GM12878 (cell line): Measurements from ENCODE around the gene EVA1A. TPM values are rescaled to one million over a fixed set of nuclear protein-coding genes. Genes with fewer than 3 reads are reported as not detected.

Source experiments
- ATAC-seq: fragments of 200-7000 bp; cut with Tn5 transposase; 3 replicates; pipeline ENCODE4 v1.9.1; 2020; ENCODE audit warnings: mild to moderate bottlenecking, moderate library complexity
- BruUV-seq: library from RNA; stranded (reverse); fragments of 400-500 nt; replicated peaks from 2 replicates; lab custom pipeline; 2021; lab: Mats Ljungman, UMichigan
- CTCF ChIA-PET: fragments of 300-600 bp; sonication (Branson Sonifier 250); formaldehyde crosslinking; extraction: SDS; loops from one replicate; lab custom pipeline; 2021; ENCODE audit warnings: inconsistent platforms; lab: Yijun Ruan, JAX
- POLR2A ChIA-PET: fragments of 350-600 bp; formaldehyde crosslinking; extraction: SDS; loops from one replicate; lab custom pipeline; 2021; ENCODE audit warnings: inconsistent platforms; lab: Charles Lee
- RAD21 ChIA-PET: fragments of 300-600 bp; sonication (Branson Sonifier 250); formaldehyde crosslinking; loops from one replicate; lab custom pipeline; 2023; ENCODE audit warnings: antibody characterized with exemption; ENCODE audit not compliant: unreplicated experiment; lab: Charles Lee
- SMC1A ChIA-PET: fragments of 300-600 bp; sonication (Branson Sonifier 250); formaldehyde crosslinking; loops from one replicate; lab custom pipeline; 2023; ENCODE audit not compliant: unreplicated experiment, uncharacterized antibody; lab: Charles Lee
- DNase-seq: peaks from one replicate; pipeline ENCODE4 v3.0.0-alpha.2; 2011; ENCODE audit warnings: low read depth, low spot score
- FAIRE-seq: peaks from 3 replicates; lab custom pipeline; 2011; peaks lifted over from hg19 to GRCh38; lab: Jason Lieb, UNC
- H2AFZ ChIP-seq: 2 replicates; pipeline ENCODE4 v1.6.0; 2011; ENCODE audit warnings: low read depth, low read length, control low read depth; ENCODE audit not compliant: control insufficient read depth
- H3K27ac ChIP-seq: 2 replicates; pipeline ENCODE4 v1.5.1; 2011; ENCODE audit warnings: control low read depth; ENCODE audit not compliant: control insufficient read depth, insufficient read depth
- H3K27me3 ChIP-seq, 2 experiments: replicated peaks in 1 of 2; 2 replicates each; pipeline versions ENCODE4 v1.6.0 to v1.6.1; 2011; ENCODE audit warnings: low read length in 1 of 2; ENCODE audit not compliant: control insufficient read depth in 2 of 2, insufficient read depth in 2 of 2
- H3K36me3 ChIP-seq, 2 experiments: 2 replicates each; pipeline ENCODE4 v1.5.1; 2011; ENCODE audit warnings: low read length in 1 of 2; ENCODE audit not compliant: control insufficient read depth in 2 of 2, insufficient read depth in 2 of 2
- H3K4me1 ChIP-seq: 2 replicates; pipeline ENCODE4 v1.6.1; 2011; ENCODE audit warnings: mild to moderate bottlenecking, low read length, moderate library complexity, mixed read lengths; ENCODE audit not compliant: control insufficient read depth, insufficient read depth
- H3K4me2 ChIP-seq: 2 replicates; pipeline ENCODE4 v1.6.0; 2011; ENCODE audit warnings: control low read depth; ENCODE audit not compliant: control insufficient read depth, insufficient read depth
- H3K4me3 ChIP-seq: fragments of 200-600 bp; sonication (generic); 2 replicates; pipeline ENCODE4 v1.5.1; 2016
- H3K79me2 ChIP-seq: 2 replicates; pipeline ENCODE4 v1.6.0; 2011; ENCODE audit warnings: low read length; ENCODE audit not compliant: control insufficient read depth, insufficient read depth
- H3K9ac ChIP-seq: 2 replicates; pipeline ENCODE4 v1.8.0; 2011; ENCODE audit warnings: low read length, control low read depth, mixed read lengths; ENCODE audit not compliant: control insufficient read depth, insufficient read depth
- H3K9me3 ChIP-seq: replicated peaks from 3 replicates; pipeline ENCODE4 v1.5.1; 2011; ENCODE audit warnings: mild to moderate bottlenecking, low read length; ENCODE audit not compliant: control insufficient read depth, insufficient read depth
- H4K20me1 ChIP-seq: 2 replicates; pipeline ENCODE4 v1.6.0; 2011; ENCODE audit not compliant: control insufficient read depth, insufficient read depth
- ASH2L ChIP-seq: fragments of 300-600, 200-600 bp; sonication (generic); IDR thresholded peaks from 2 replicates; pipeline ENCODE4 v1.6.1; 2017; ENCODE audit warnings: low read depth, mild to moderate bottlenecking, borderline replicate concordance
- CBX3 ChIP-seq: fragments of 200-600 bp; sonication (generic); IDR thresholded peaks from 2 replicates; pipeline ENCODE4 v1.6.1; 2016; ENCODE audit warnings: low read depth, borderline replicate concordance
- CHD4 ChIP-seq: fragments of 200-600 bp; sonication (generic); IDR thresholded peaks from 2 replicates; pipeline ENCODE4 v1.6.1; 2016; ENCODE audit warnings: mild to moderate bottlenecking
- LARP7 ChIP-seq: fragments of 450-650 bp; IDR thresholded peaks from 2 replicates; pipeline ENCODE4 v1.6.1; 2017; ENCODE audit warnings: mild to moderate bottlenecking
- NFYB ChIP-seq: IDR thresholded peaks from 2 replicates; pipeline ENCODE4 v1.6.1; 2011; ENCODE audit warnings: low read depth, mild to moderate bottlenecking, low read length, improper control_type of control experiment, moderate library complexity; ENCODE audit not compliant: insufficient read depth
- SIN3A ChIP-seq: IDR thresholded peaks from 2 replicates; pipeline ENCODE4 v1.6.1; 2012; ENCODE audit warnings: low read depth, low read length, improper control_type of control experiment
- SIX5 ChIP-seq: IDR thresholded peaks from 2 replicates; pipeline ENCODE4 v1.6.1; 2011; ENCODE audit warnings: mild to moderate bottlenecking, low read depth, low read length, moderate library complexity; ENCODE audit not compliant: severe bottlenecking
- WRNIP1 ChIP-seq: IDR thresholded peaks from 2 replicates; pipeline ENCODE4 v1.6.1; 2011; ENCODE audit warnings: low read depth, low read length, improper control_type of control experiment, borderline replicate concordance
- WGBS: methylation state at CpG from one replicate; pipeline ENCODE4 v1.1.6; 2016; ENCODE audit warnings: low lambda C conversion rate; ENCODE audit not compliant: insufficient replicate concordance, insufficient coverage; ENCODE audit errors: missing lambda C conversion rate; 5-methylcytosine and 5-hydroxymethylcytosine counted together
- in situ Hi-C: fragments of 300-500 bp; cut with MboI; formaldehyde crosslinking; loops from 9 replicates; pipeline ENCODE4 v1.14.3; 2018; ENCODE audit warnings: mixed read lengths
- intact Hi-C: fragments of 100-400 bp; cut with micrococcal nuclease; formaldehyde crosslinking; loops from one replicate; pipeline ENCODE4 v1.14.2; 2022; ENCODE audit not compliant: unreplicated experiment
- polyA plus RNA-seq, 11 experiments: library from polyadenylated mRNA; depleted of rRNA in 4 of 11; unstranded in 6 of 11; stranded (reverse) in 5 of 11; fragments of >200 nt; fragmentation: Nextera tagmentation in 4 of 11; fragmentation: Illumina TruSeq in 1 of 11; extraction: Ambion mirVana in 4 of 11; extraction: Trizol in 1 of 11; gene quantifications; 1 replicate in 1 of 11; 2 replicates in 10 of 11; pipeline versions ENCODE4 v1.2.1 to v1.2.3, GENCODE V29; 2011 to 2016; ENCODE audit warnings: inconsistent platforms in 2 of 11, missing spikeins in 2 of 11, low read depth in 1 of 11
- total RNA-seq, 4 experiments: library from RNA; depleted of rRNA in 3 of 4; stranded (reverse); fragments of >200 nt in 3 of 4; fragmentation: Illumina TruSeq in 1 of 4; extraction: Trizol in 1 of 4; gene quantifications; 2 replicates each; pipeline versions ENCODE4 v1.2.1 to v1.2.3, GENCODE V29; 2013 to 2021
- TF ChIP-seq, protein P1 (sequence below): IDR thresholded peaks from 2 replicates; pipeline ENCODE4 v1.6.1; 2012; ENCODE audit warnings: low read depth, low read length, improper control_type of control experiment
- TF ChIP-seq, protein P2 (sequence below): fragments of 450-650 bp; IDR thresholded peaks from 2 replicates; pipeline ENCODE4 v1.6.1; 2017; ENCODE audit warnings: mild to moderate bottlenecking, moderate library complexity
- TF ChIP-seq, protein P3 (sequence below): IDR thresholded peaks from 2 replicates; pipeline ENCODE4 v1.6.1; 2011; ENCODE audit warnings: mild to moderate bottlenecking, low read depth, low read length, moderate library complexity; ENCODE audit not compliant: insufficient replicate concordance
- TF ChIP-seq, protein P4 (sequence below): fragments of 450-650 bp; conservative IDR thresholded peaks from 2 replicates; pipeline ENCODE4 v1.6.1; 2017; ENCODE audit warnings: mild to moderate bottlenecking, moderate library complexity

The EVA1A gene
- total and polyA plus RNA-seq, 10 of the 15 experiments (the other 5 are each of a cell fraction or from before 2014, with no cell fraction given), result 0.13 to 1.0 (median 0.34) TPM; not detected in 5

DNA sequence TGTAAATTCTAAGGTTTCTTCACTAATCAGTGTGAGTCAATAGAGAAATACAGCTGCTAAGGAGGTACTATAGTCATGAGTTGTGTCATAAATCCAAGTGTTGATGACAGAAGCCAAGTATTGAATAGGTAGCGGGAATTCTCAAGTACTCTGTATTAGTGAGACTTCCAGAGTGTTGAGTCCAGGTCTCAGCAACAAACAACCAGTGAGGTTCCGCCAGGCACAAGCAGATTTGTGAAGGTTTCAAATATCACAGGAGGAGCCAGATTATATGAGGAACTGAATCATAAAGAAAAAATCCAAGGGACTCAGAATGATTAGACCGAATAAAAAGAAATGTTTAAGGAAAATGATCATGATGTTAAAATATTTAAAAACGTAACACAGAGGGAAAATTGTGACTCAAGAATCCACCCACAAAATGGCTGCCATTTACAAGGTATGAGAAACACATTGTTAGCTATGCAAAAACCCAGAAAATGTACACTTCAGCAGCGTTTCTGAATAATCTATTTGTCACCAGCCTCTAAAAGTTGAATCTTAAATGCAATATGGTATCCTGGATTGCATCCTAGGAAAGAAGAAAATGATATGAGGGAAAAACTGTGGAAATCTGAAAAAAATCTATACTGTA, 27.3 kb upstream of the EVA1A start:
- Histone ChIP-seq H3K9ac (no peak overlapping the region), H3K27ac (no peak overlapping the region), H3K4me3 (no peak overlapping the region), H3K79me2 (no peaks in the 10 kb centered on the region), H3K27me3 (no peaks in the 10 kb centered on the region), H3K4me1 (no peaks in the 10 kb centered on the region), H4K20me1 (no peaks in the 10 kb centered on the region), H3K9me3 (no peaks in the 10 kb centered on the region), H3K4me2 (no peak overlapping the region), H3K36me3 (no peaks in the 10 kb centered on the region), H2AFZ (no peak overlapping the region)
- no peak for DNase-seq
- no peak for FAIRE-seq
- no peak for ATAC-seq
- 35% methylated on average over 5 of the region's 5 CpGs for WGBS
- BruUV-seq, result no TSS peak
- in situ Hi-C loops (no loop called here), intact Hi-C loops (no loop called here)
- RAD21 ChIA-PET, result no interaction called here
- POLR2A ChIA-PET, result no interaction called here
- SMC1A ChIA-PET, result interaction anchor here (2.7 kb wide), 1 partner anchor 18 kb away, joined by 6 read pairs; no protein-coding TSS in a partner anchor
- CTCF ChIA-PET, result interaction anchor here (1.5 kb wide), 1 partner anchor 20 kb away, joined by 7 read pairs; no protein-coding TSS in a partner anchor
- TF ChIP-seq NFYB (no peak), SIX5 (no peak), ASH2L (no peak), CHD4 (no peak), WRNIP1 (no peak), SIN3A (no peak), CBX3 (no peak), LARP7 (no peak)
- TF ChIP-seq, protein P1, sequence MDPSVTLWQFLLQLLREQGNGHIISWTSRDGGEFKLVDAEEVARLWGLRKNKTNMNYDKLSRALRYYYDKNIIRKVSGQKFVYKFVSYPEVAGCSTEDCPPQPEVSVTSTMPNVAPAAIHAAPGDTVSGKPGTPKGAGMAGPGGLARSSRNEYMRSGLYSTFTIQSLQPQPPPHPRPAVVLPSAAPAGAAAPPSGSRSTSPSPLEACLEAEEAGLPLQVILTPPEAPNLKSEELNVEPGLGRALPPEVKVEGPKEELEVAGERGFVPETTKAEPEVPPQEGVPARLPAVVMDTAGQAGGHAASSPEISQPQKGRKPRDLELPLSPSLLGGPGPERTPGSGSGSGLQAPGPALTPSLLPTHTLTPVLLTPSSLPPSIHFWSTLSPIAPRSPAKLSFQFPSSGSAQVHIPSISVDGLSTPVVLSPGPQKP, result no peak
- TF ChIP-seq, protein P2, sequence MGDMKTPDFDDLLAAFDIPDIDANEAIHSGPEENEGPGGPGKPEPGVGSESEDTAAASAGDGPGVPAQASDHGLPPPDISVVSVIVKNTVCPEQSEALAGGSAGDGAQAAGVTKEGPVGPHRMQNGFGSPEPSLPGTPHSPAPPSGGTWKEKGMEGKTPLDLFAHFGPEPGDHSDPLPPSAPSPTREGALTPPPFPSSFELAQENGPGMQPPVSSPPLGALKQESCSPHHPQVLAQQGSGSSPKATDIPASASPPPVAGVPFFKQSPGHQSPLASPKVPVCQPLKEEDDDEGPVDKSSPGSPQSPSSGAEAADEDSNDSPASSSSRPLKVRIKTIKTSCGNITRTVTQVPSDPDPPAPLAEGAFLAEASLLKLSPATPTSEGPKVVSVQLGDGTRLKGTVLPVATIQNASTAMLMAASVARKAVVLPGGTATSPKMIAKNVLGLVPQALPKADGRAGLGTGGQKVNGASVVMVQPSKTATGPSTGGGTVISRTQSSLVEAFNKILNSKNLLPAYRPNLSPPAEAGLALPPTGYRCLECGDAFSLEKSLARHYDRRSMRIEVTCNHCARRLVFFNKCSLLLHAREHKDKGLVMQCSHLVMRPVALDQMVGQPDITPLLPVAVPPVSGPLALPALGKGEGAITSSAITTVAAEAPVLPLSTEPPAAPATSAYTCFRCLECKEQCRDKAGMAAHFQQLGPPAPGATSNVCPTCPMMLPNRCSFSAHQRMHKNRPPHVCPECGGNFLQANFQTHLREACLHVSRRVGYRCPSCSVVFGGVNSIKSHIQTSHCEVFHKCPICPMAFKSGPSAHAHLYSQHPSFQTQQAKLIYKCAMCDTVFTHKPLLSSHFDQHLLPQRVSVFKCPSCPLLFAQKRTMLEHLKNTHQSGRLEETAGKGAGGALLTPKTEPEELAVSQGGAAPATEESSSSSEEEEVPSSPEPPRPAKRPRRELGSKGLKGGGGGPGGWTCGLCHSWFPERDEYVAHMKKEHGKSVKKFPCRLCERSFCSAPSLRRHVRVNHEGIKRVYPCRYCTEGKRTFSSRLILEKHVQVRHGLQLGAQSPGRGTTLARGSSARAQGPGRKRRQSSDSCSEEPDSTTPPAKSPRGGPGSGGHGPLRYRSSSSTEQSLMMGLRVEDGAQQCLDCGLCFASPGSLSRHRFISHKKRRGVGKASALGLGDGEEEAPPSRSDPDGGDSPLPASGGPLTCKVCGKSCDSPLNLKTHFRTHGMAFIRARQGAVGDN, result no peak
- TF ChIP-seq, protein P3, sequence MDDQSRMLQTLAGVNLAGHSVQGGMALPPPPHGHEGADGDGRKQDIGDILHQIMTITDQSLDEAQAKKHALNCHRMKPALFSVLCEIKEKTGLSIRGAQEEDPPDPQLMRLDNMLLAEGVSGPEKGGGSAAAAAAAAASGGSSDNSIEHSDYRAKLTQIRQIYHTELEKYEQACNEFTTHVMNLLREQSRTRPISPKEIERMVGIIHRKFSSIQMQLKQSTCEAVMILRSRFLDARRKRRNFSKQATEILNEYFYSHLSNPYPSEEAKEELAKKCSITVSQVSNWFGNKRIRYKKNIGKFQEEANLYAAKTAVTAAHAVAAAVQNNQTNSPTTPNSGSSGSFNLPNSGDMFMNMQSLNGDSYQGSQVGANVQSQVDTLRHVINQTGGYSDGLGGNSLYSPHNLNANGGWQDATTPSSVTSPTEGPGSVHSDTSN, result no peak
- TF ChIP-seq, protein P4, sequence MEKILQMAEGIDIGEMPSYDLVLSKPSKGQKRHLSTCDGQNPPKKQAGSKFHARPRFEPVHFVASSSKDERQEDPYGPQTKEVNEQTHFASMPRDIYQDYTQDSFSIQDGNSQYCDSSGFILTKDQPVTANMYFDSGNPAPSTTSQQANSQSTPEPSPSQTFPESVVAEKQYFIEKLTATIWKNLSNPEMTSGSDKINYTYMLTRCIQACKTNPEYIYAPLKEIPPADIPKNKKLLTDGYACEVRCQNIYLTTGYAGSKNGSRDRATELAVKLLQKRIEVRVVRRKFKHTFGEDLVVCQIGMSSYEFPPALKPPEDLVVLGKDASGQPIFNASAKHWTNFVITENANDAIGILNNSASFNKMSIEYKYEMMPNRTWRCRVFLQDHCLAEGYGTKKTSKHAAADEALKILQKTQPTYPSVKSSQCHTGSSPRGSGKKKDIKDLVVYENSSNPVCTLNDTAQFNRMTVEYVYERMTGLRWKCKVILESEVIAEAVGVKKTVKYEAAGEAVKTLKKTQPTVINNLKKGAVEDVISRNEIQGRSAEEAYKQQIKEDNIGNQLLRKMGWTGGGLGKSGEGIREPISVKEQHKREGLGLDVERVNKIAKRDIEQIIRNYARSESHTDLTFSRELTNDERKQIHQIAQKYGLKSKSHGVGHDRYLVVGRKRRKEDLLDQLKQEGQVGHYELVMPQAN, result no peak
